Measurements from ENCODE around the gene RPH3AL. TPM values are rescaled to one million over a fixed set of nuclear protein-coding genes. Genes with fewer than 3 reads are reported as not detected.
"Not testable (repeated sequence)": the region's sequence is repeated elsewhere in the genome, so short reads cannot be mapped to it uniquely, and the experiment has no call there.

Gene RPH3AL
- total RNA-seq, 1 donor from 2014 or later: 10.0 TPM

DNA sequence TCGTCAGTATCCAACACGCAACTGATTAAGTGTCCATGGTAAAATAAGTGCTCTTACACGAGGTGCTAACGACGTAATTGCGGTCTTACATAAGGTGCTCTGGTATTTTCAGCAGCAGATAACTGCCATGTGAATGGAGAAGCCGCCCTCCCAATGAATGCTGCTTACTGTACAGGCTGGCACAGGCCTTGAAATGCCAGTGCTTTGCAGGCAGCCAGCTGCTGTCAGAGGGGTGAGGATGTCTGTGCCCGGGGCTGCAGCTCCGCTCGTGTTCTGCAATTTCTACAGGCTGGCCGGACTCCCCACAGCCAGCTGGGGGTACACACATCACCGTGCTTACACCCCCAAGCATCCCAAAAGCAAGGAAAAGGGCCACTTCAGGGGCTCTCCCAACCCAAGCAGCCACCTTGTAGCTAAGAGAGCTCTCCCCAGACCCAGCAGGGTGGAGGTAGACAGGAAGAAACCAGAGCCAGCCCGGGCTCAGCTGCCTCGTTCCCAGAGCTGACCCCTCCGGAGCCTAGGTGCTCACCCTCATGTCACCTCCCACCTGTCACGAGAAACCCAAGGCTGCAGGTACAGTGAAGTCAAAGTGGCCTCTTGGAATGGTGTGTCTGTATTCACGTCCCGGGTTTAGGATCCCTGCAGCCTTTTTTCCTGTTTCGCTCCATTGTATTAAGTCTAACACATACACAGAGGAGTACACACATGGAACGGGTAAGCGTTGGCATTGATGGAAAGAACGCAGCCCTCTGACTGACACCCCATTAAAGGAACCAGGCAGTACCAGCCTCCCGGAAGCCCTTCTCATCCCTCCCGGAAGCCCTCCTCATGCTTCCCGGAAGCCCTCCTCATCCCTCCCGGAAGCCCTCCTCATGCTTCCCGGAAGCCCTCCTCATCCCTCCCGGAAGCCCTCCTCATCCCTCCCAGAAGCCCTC, 27.2 kb upstream of the RPH3AL start:
- DNase-seq (ENCODE audit: low read depth in 2 of 2): no peak

GRCh38 chr17:378068-378467, 25.5 kb upstream of the RPH3AL start:
- no peak for DNase-seq (ENCODE audit: low read depth in 2 of 2)

GRCh38 chr17:376936-377863, 24.6 kb upstream of the RPH3AL start:
- DNase-seq (ENCODE audit: low read depth in 2 of 2): peak; percentile 8 to 35

- no peak for DNase-seq (ENCODE audit: low read depth in 2 of 2)
Measured at GRCh38 chr17:373613-374230, 21.1 kb upstream of the RPH3AL start.

DNA sequence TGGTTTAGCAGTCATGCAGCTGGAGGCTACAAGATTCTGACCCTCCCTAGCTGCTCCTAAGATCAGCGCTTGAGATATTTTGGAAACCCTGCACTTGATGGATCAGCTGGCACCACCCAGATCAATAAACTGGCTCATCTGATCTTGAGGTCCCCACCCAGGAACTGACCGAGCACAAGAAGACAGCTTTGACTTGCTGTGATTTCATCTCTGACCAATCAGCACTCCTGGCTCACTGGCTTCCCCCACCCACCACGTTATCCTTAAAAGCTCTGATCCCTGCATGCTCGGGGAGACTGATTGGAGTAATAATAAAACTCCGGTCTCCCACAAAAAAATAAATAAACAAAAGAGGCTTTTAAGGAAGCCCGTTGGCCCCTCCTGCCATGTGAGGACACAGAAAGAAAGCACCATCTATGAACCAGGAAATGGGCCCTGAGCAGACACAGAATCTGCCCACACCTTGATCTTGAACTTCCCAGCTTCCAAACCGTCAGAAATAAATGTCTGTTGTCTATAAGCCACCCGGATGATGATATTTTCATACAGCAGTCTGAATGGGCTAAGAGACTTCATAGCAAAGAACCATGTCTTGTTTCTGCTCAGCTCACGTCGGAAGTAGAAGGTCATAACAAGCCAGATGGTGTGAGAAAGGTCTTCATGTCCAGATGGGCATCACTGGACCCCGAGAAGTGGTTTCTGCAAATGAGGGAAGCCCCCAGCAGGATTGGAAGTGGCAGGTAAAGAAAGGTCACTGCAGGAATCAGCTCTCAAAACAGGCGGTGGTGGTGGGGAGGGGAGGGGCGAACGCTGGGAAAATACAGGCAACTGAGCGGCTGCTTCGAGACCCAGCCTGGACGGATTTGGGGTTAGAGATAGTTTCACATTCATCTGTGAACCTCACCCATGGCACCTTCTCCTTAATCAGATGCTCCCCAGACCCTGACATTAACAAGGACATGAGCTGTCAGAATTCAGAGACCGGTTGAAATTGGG, 19.8 kb upstream of the RPH3AL start:
- DNase-seq (ENCODE audit: low read depth in 2 of 2): no peak

GRCh38 chr17:371583-371982, 19.0 kb upstream of the RPH3AL start:
- no peak for DNase-seq (ENCODE audit: low read depth in 2 of 2)

DNA sequence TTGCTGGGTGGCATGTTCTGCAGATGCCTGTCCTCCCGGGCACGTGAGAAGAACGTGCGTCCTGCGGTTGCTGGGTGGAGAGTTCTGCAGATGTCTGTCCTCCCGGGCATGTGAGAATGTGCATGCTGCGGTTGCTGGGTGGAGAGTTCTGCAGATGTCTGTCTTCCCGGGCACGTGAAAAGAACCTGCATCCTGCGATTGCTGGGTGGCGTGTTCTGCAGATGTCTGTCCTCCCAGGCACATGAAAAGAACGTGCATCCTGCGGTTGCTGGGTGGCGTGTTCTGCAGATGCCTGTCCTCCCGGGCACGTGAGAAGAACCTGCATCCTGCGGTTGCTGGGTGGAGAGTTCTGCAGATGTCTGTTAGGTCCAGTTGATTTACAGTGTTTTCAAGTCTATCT, 15.0 kb upstream of the RPH3AL start:
- not testable (repeated sequence) for DNase-seq (ENCODE audit: low read depth in 2 of 2)

DNA sequence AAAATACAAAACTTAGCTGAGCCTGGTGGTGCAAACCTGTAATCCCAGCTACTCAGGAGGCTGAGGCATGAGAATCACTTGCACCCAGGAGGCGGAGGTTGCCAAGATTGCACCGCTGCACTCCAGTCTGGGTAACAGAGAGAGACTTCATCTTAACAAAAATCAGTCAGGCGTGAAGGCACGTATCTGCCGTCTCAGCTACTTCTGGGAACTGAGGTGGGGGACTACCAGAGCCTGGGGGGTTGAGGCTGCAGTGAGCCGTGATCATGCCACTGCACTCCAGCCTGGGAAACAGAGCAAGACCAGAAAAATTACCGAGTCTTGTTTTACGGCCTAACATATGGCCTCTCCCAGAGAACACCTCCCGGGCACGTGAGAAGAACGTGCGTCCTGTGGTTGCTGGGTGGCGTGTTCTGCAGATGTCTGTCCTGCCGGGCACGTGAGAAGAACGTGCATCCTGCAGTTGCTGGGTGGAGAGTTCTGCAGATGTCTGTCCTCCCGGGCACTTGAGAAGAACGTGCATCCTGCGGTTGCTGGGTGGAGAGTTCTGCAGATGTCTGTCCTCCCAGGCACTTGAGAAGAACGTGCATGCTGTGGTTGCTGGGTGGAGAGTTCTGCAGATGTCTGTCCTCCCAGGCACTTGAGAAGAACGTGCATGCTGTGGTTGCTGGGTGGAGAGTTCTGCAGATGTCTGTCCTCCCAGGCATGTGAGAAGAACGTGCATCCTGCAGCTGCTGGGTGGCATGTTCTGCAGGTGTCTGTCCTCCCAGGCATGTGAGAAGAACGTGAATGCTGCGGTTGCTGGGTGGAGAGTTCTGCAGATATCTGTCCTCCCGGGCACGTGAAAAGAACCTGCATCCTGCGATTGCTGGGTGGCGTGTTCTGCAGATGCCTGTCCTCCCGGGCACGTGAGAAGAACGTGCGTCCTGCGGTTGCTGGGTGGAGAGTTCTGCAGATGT, 14.3 kb upstream of the RPH3AL start:
- not testable (repeated sequence) for DNase-seq (ENCODE audit: low read depth in 2 of 2)

GRCh38 chr17:364766-365165, 12.2 kb upstream of the RPH3AL start:
- DNase-seq (ENCODE audit: low read depth in 2 of 2): no peak

DNA sequence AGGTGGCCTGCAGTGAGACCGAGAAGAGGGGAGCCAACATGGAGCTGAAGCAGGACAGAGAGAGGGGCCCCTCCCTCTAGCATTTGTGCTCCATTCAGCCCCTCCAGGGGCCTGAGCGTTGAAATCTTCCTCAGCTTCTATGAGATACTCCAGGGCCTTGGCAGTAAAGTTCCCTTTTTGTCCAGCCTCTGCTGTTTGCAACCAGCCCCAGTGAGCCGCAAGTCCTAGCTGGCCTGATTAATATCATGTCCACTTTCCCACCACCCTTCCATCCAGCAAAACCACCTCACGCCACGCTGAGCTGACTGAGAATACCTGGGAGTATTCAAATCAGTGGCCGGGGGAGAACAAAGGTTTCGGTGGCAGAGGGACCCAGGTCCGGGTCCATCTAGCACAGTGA, 11.7 kb upstream of the RPH3AL start:
- no peak for DNase-seq (ENCODE audit: low read depth in 2 of 2)

GRCh38 chr17:362721-363120, 10.1 kb upstream of the RPH3AL start:
- no peak for DNase-seq (ENCODE audit: low read depth in 2 of 2)

DNA sequence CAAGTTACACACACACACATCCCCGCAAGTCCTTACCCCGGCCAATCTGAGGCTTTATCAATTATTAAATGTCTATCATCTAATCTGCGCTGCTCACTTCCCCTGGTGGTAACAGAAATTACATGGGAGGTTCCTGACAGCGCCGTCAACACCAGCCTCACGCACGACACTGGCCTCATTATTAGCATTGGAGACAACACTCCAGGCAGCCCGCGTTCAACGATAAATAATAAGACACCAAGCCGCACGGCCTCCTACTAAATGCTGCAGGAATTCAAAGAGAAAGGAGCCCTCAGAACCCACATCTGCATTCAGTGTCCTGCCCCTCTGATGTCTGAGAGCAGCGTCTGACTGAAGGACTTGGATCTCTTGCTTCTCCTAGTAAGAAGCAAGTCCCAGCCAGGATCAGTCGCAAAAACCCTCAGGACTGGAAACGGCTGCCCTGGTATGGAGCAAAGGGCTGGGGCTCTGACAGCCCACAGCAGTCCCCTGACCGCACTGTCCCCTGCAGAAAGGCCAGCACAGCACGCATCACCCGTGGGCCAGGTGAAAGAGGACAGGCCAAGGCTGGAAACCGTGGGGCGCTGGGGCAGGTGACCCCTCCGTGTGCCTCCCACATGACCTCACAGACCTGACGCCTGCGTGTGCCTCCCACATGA, 7.6 kb upstream of the RPH3AL start:
- no peak for DNase-seq (ENCODE audit: low read depth in 2 of 2)

- DNase-seq (ENCODE audit: low read depth in 2 of 2): no peak
Measured at GRCh38 chr17:358491-359151, 6.0 kb upstream of the RPH3AL start.

DNA sequence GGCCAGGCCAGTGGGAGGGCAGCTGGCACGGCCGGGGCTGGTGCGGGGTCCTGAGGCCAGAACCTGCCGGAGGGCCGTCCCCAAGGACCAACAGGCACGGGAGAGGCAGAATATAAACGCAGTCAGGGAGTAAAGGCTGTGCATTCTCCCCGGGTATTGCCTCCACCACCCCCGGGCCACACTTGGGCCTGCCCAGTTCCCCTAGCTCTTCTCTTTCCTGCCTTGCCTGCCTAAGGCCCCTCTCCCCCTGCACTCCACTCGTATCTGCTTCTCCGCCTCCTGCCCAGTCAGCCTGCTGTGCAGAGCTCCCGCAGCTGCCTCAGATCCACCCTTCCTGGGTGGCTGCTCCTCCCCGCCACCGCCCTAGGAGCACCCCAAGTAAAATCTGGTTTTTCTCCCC, 5.0 kb upstream of the RPH3AL start:
- no peak for DNase-seq (ENCODE audit: low read depth in 2 of 2)

GRCh38 chr17:356671-357434, 4.2 kb upstream of the RPH3AL start:
- DNase-seq (ENCODE audit: low read depth in 2 of 2): no peak

- no peak for DNase-seq (ENCODE audit: low read depth in 2 of 2)
Measured at GRCh38 chr17:354651-355556, 2.3 kb upstream of the RPH3AL start.

GRCh38 chr17:353838-354234, 1.2 kb upstream of the RPH3AL start:
- DNase-seq (ENCODE audit: low read depth in 2 of 2): no peak
